K562 (cell line): Measurements from ENCODE around the gene KCNQ4. TPM values are rescaled to one million over a fixed set of nuclear protein-coding genes. Genes with fewer than 3 reads are reported as not detected.

Experiments used
- ATAC-seq: fragments of 200-7000 bp; cut with Tn5 transposase; 3 replicates; pipeline ENCODE4 v1.9.1; 2020; ENCODE audit warnings: moderate library complexity
- BruUV-seq: library from RNA; stranded (reverse); fragments of 400-500 nt; replicated peaks from 2 replicates; lab custom pipeline; 2021; lab: Mats Ljungman, UMichigan
- CTCF ChIA-PET: fragments of 300-600 bp; formaldehyde crosslinking; extraction: SDS; loops from one replicate; lab custom pipeline; 2021; ENCODE audit warnings: low intra/inter-chr PET ratio; lab: Yijun Ruan, JAX
- POLR2A ChIA-PET: fragments of 300-600, 350-650 bp; sonication (Branson Sonifier 250); formaldehyde crosslinking; extraction: SDS; loops from one replicate; lab custom pipeline; 2021; ENCODE audit warnings: antibody characterized with exemption, inconsistent platforms; lab: Yijun Ruan, JAX
- DNase-seq, 4 experiments: peaks; one replicate each; pipeline versions ENCODE4 v3.0.0 to v3.0.0-alpha.2; 2011 to 2018; ENCODE audit warnings: low spot score in 3 of 4, mixed read lengths in 3 of 4; ENCODE audit errors: extremely low read depth in 1 of 4
- FAIRE-seq: peaks from 2 replicates; lab custom pipeline; 2011; peaks lifted over from hg19 to GRCh38; lab: Jason Lieb, UNC
- H2AFZ ChIP-seq: 2 replicates; pipeline ENCODE4 v1.6.0; 2011; ENCODE audit warnings: low read depth, low read length, control low read depth, inconsistent platforms
- H3K27ac ChIP-seq: fragments of 200-600 bp; 3 replicates; pipeline ENCODE4 v1.8.0; 2011; ENCODE audit warnings: low read depth, mild to moderate bottlenecking, control low read depth, inconsistent platforms, low read length, moderate library complexity, mixed read lengths; ENCODE audit errors: extremely low read depth
- H3K27me3 ChIP-seq, 2 experiments: fragments of 300-600 bp in 1 of 2; 2 replicates in 1 of 2; 3 replicates in 1 of 2; pipeline versions ENCODE4 v1.6.0 to v1.8.0; 2011; ENCODE audit warnings: inconsistent platforms in 2 of 2, low read length in 2 of 2, mild to moderate bottlenecking in 1 of 2, mixed read lengths in 1 of 2, moderate library complexity in 1 of 2; ENCODE audit not compliant: control insufficient read depth in 2 of 2, insufficient read depth in 2 of 2
- H3K36me3 ChIP-seq: fragments of 300-600 bp; 3 replicates; pipeline ENCODE4 v1.8.0; 2011; ENCODE audit warnings: mild to moderate bottlenecking, low read length, inconsistent platforms; ENCODE audit not compliant: control insufficient read depth, insufficient read depth
- H3K4me1 ChIP-seq, 2 experiments: fragments of 200-600 bp in 1 of 2; replicated peaks in 1 of 2; 2 replicates in 1 of 2; 3 replicates in 1 of 2; pipeline versions ENCODE4 v1.5.1 to v1.8.0; 2011; ENCODE audit warnings: inconsistent platforms in 2 of 2, low read length in 2 of 2, mild to moderate bottlenecking in 1 of 2, mixed read lengths in 1 of 2, moderate library complexity in 1 of 2; ENCODE audit not compliant: control insufficient read depth in 2 of 2, insufficient read depth in 2 of 2
- H3K4me2 ChIP-seq: 2 replicates; pipeline ENCODE4 v1.6.1; 2011; ENCODE audit warnings: low read length, control low read depth, inconsistent platforms, mixed read lengths; ENCODE audit not compliant: insufficient read depth
- H3K4me3 ChIP-seq: fragments of 200-600 bp; sonication (generic), shearing (Covaris generic); 2 replicates; pipeline ENCODE4 v1.5.1; 2016; ENCODE audit warnings: control low read depth, inconsistent platforms
- H3K79me2 ChIP-seq: fragments of 200-600 bp; 3 replicates; pipeline ENCODE4 v1.8.0; 2011; ENCODE audit warnings: low read length, inconsistent platforms; ENCODE audit not compliant: control insufficient read depth, insufficient read depth
- H3K9ac ChIP-seq, 2 experiments: 2 replicates each; pipeline versions ENCODE4 v1.6.0 to v1.6.1; 2011; ENCODE audit warnings: low read depth in 2 of 2, low read length in 2 of 2, control low read depth in 1 of 2, inconsistent platforms in 1 of 2, mild to moderate bottlenecking in 1 of 2, mixed read lengths in 1 of 2; ENCODE audit not compliant: insufficient read depth in 1 of 2
- H3K9me1 ChIP-seq: one replicate; pipeline ENCODE4 v1.6.0; 2011; ENCODE audit warnings: inconsistent platforms, mild to moderate bottlenecking, low read length, moderate library complexity; ENCODE audit not compliant: control insufficient read depth, insufficient read depth
- H3K9me3 ChIP-seq: replicated peaks from 2 replicates; pipeline ENCODE4 v1.5.1; 2011; ENCODE audit warnings: low read depth, low read length, inconsistent platforms; ENCODE audit not compliant: control insufficient read depth, insufficient read depth
- H4K20me1 ChIP-seq: replicated peaks from 2 replicates; pipeline ENCODE4 v1.6.1; 2011; ENCODE audit warnings: low read length, inconsistent platforms, mixed read lengths; ENCODE audit not compliant: control insufficient read depth, insufficient read depth
- BRF2 ChIP-seq: IDR thresholded peaks from 3 replicates; pipeline ENCODE4 v1.6.1; 2011; ENCODE audit warnings: borderline replicate concordance, mild to moderate bottlenecking; ENCODE audit not compliant: insufficient read length, insufficient read depth
- CREB3 ChIP-seq: fragments of 450-650 bp; conservative IDR thresholded peaks from 2 replicates; pipeline ENCODE4 v1.6.1; 2016; ENCODE audit warnings: missing genetic modification characterization, low read depth, mild to moderate bottlenecking, missing compliant biosample characterization, moderate library complexity
- CSDE1 ChIP-seq, 2 experiments: fragments of 450-650 bp; IDR thresholded peaks; 2 replicates each; pipeline ENCODE4 v1.6.1; 2016; ENCODE audit warnings: mild to moderate bottlenecking in 1 of 2
- HDAC3 ChIP-seq: fragments of 450-650 bp; IDR thresholded peaks from 2 replicates; pipeline ENCODE4 v1.6.1; 2018; ENCODE audit warnings: borderline replicate concordance, mild to moderate bottlenecking, moderate library complexity; ENCODE audit not compliant: partially characterized antibody
- ILK ChIP-seq: fragments of 450-650 bp; IDR thresholded peaks from 2 replicates; pipeline ENCODE4 v1.6.1; 2016; ENCODE audit warnings: missing genetic modification characterization, low read depth, mild to moderate bottlenecking, missing compliant biosample characterization, moderate library complexity, borderline replicate concordance
- KAT8 ChIP-seq: fragments of 450-650 bp; IDR thresholded peaks from 2 replicates; pipeline ENCODE4 v1.6.1; 2016; ENCODE audit warnings: low read depth, mild to moderate bottlenecking
- POLR2AphosphoS5 ChIP-seq: IDR thresholded peaks from 2 replicates; pipeline ENCODE4 v1.6.1; 2011; ENCODE audit warnings: mild to moderate bottlenecking, low read depth, low read length, moderate library complexity; ENCODE audit not compliant: control insufficient read depth, insufficient read depth
- SNRNP70 ChIP-seq: fragments of 200-400 bp; formaldehyde crosslinking; optimal IDR thresholded peaks from 2 replicates; pipeline ENCODE3; 2017; ENCODE audit warnings: low read depth, low read length
- THRA ChIP-seq: fragments of 450-650 bp; IDR thresholded peaks from 2 replicates; pipeline ENCODE4 v1.6.1; 2017; ENCODE audit warnings: mild to moderate bottlenecking, moderate library complexity
- USF1 ChIP-seq: sonication (generic); formaldehyde crosslinking; IDR thresholded peaks from 2 replicates; pipeline ENCODE4 v1.9.0; 2022; ENCODE audit warnings: mild to moderate bottlenecking, missing genetic modification reagents
- ZFX ChIP-seq: sonication (generic); formaldehyde crosslinking; IDR thresholded peaks from 2 replicates; pipeline ENCODE4 v1.8.0; 2022; ENCODE audit warnings: mild to moderate bottlenecking, missing genetic modification reagents, moderate library complexity
- ZNF140 ChIP-seq: fragments of 250-450 bp; sonication (Bioruptor Pico); IDR thresholded peaks from 2 replicates; pipeline ENCODE4 v1.8.0; 2021; ENCODE audit warnings: moderate library complexity, mild to moderate bottlenecking, inconsistent platforms
- ZNF512 ChIP-seq: IDR thresholded peaks from 2 replicates; pipeline ENCODE4 v1.6.1; 2016; ENCODE audit warnings: missing genetic modification characterization, missing compliant biosample characterization
- ZNF785 ChIP-seq: fragments of 250-450 bp; sonication (Bioruptor Pico); IDR thresholded peaks from 2 replicates; pipeline ENCODE4 v1.4.0; 2020; ENCODE audit warnings: mild to moderate bottlenecking
- ZNF79 ChIP-seq: fragments of 250-450 bp; sonication (Bioruptor Pico); IDR thresholded peaks from 2 replicates; pipeline ENCODE4 v1.4.0; 2020; ENCODE audit warnings: low read depth, mild to moderate bottlenecking, moderate library complexity
- WGBS: fragments of 100-300 bp; shearing (Covaris generic); methylation state at CpG from one replicate; pipeline ENCODE4 v1.1.6; 2016; ENCODE audit warnings: low coverage, mixed read lengths; ENCODE audit not compliant: insufficient coverage; ENCODE audit errors: missing lambda C conversion rate; 5-methylcytosine and 5-hydroxymethylcytosine counted together
- in situ Hi-C: fragments of 300-500 bp; cut with MboI; formaldehyde crosslinking; loops from 4 replicates; pipeline ENCODE4 v1.15.0; 2018; ENCODE audit warnings: inconsistent platforms, mixed read lengths
- intact Hi-C: fragments of 100-400 bp; cut with micrococcal nuclease; formaldehyde crosslinking; loops from 2 replicates; pipeline ENCODE4 v1.14.2; 2022
- polyA plus RNA-seq, 8 experiments: library from polyadenylated mRNA; depleted of rRNA in 4 of 8; stranded (reverse) in 5 of 8; unstranded in 3 of 8; fragments of >200 nt; fragmentation: Nextera tagmentation in 2 of 8; fragmentation: Illumina TruSeq in 1 of 8; extraction: Ambion mirVana in 2 of 8; extraction: Trizol in 1 of 8; gene quantifications; 2 replicates each; pipeline versions ENCODE4 v1.2.1 to v1.2.3, GENCODE V29; 2011 to 2014; ENCODE audit warnings: inconsistent platforms in 1 of 8, missing spikeins in 1 of 8
- total RNA-seq, 7 experiments: library from RNA; depleted of rRNA in 6 of 7; stranded (reverse); fragments of >200 nt in 6 of 7; fragmentation: Illumina TruSeq in 2 of 7; extraction: Trizol in 2 of 7; gene quantifications; 2 replicates each; pipeline versions ENCODE4 v1.2.1 to v1.2.3, GENCODE V29; 2011 to 2021; ENCODE audit warnings: low replicate concordance in 1 of 7

KCNQ4 gene
- total and polyA plus RNA-seq, 9 of the 15 experiments (the other 6 are each of a cell fraction or from before 2014, with no cell fraction given), result 0.07 to 4.1 (median 0.79) TPM

GRCh38 chr1:40750451-40750908, 33.1 kb upstream of the KCNQ4 start:
- Histone ChIP-seq H3K9me1 (no peaks in the 10 kb centered on the region), H3K4me2 (no peak overlapping the region), H3K4me3 (no peak overlapping the region), H3K27me3 (no peaks in the 10 kb centered on the region), H3K4me1 (no peaks in the 10 kb centered on the region), H2AFZ (no peak overlapping the region), H3K79me2 (peaks cover 3% of the 10 kb centered on the region; the same call in 1 of the 3 replicates), H3K36me3 (peaks cover 88% of the 10 kb centered on the region), H4K20me1 (no peaks in the 10 kb centered on the region), H3K27ac (no peak overlapping the region; the same call in 2 of the 3 replicates), H3K9ac (no peak overlapping the region), H3K9me3 (no peaks in the 10 kb centered on the region)
- FAIRE-seq (no peak), ATAC-seq (no peak), DNase-seq (no peak)
- WGBS, result 68% methylated on average over 2 of the region's 2 CpGs
- ChIA-PET CTCF (no interaction called here), POLR2A (interaction anchor here (0.6 kb wide), 1 partner anchor 32 kb away, joined by 3 read pairs; no protein-coding TSS in a partner anchor)
- TF ChIP-seq ILK (tag) (no peak), POLR2AphosphoS5 (no peak), SNRNP70 (no peak), ZNF785 (no peak), CREB3 (tag) (no peak), ZNF79 (no peak), CSDE1 (IDR thresholded peaks at IDR 0.05) (no peak), ZFX (no peak), USF1 (CRISPR knock-in tag) (no peak), ZNF512 (tag) (no peak), HDAC3 (no peak), BRF2 (no peak), KAT8 (no peak), THRA (no peak), ZNF140 (CRISPR knock-in tag) (no peak)
- in situ Hi-C loops, result no loop called here
- intact Hi-C loops, result no loop called here
- no TSS peak for BruUV-seq
